Body of pancreas (tissue), 4 donors: ENCODE results near the gene SPSB1. TPM values are rescaled to one million over a fixed set of nuclear protein-coding genes. Genes with fewer than 3 reads are reported as not detected.
"Not testable (repeated sequence)": the region's sequence is repeated elsewhere in the genome, so short reads cannot be mapped to it uniquely, and the experiment has no call there.

ENCODE experiments used
- ATAC-seq: fragments of 150-250 bp; one replicate; pipeline ENCODE4 v1.9.1; 2016
- DNase-seq, 4 donors: peaks; one replicate each; pipeline ENCODE4 v3.0.0-alpha.2; 2019
- H3K27ac ChIP-seq, 4 donors: fragments of 200-600 bp; sonication (generic); 1 replicate in 3 of 4; 2 replicates in 1 of 4; pipeline versions ENCODE4 v1.5.1 to v1.6.1; 2016 to 2019; ENCODE audit warnings: mild to moderate bottlenecking in 1 of 4, mixed read lengths in 1 of 4, moderate library complexity in 1 of 4
- H3K27me3 ChIP-seq, 2 donors: fragments of 200-600 bp; sonication (generic); one replicate each; pipeline ENCODE4 v1.6.0; 2016; ENCODE audit warnings: mild to moderate bottlenecking in 1 of 2
- H3K36me3 ChIP-seq, 2 donors: fragments of 200-600 bp; sonication (generic); replicated peaks in 1 of 2; 2 replicates each; pipeline ENCODE4 v1.5.1; 2016; ENCODE audit warnings: low read depth in 2 of 2; ENCODE audit not compliant: insufficient read depth in 1 of 2
- H3K4me1 ChIP-seq: fragments of 200-600 bp; sonication (generic); one replicate; pipeline ENCODE4 v1.6.0; 2016
- H3K4me3 ChIP-seq, 2 donors: fragments of 200-600 bp; sonication (generic); 1 replicate in 1 of 2; 2 replicates in 1 of 2; pipeline ENCODE4 v1.5.1; 2016 to 2019
- H3K9me3 ChIP-seq, 3 donors: fragments of 200-600 bp; sonication (generic); 1 replicate in 2 of 3; 2 replicates in 1 of 3; pipeline ENCODE4 v1.5.1; 2016
- CTCF ChIP-seq, 7 experiments: fragments of 450-650 bp in 4 of 7; fragments of 200-600 bp in 3 of 7; sonication (generic) in 3 of 7; IDR thresholded peaks; one replicate each; pipeline ENCODE4 v1.5.1; 2016 to 2019; ENCODE audit warnings: antibody characterized with exemption in 7 of 7
- POLR2A ChIP-seq, 3 donors: fragments of 450-650 bp; IDR thresholded peaks; one replicate each; pipeline ENCODE4 v1.6.1; 2016; ENCODE audit warnings: antibody characterized with exemption in 3 of 3, mild to moderate bottlenecking in 2 of 3
- WGBS, 2 donors: methylation state at CpG; one replicate each; pipeline ENCODE4 v1.1.5; 2017; 5-methylcytosine and 5-hydroxymethylcytosine counted together
- intact Hi-C: fragments of 100-400 bp; cut with DNase I; formaldehyde crosslinking; loops from one replicate; pipeline ENCODE4 v1.15.1; 2023
- total RNA-seq, 2 donors: library from RNA; depleted of rRNA; stranded (reverse); fragments of >200 nt; gene quantifications; one replicate each; pipeline ENCODE4 v1.1.0, GENCODE V29; 2016

The SPSB1 gene
- total RNA-seq, 2 donors from 2014 or later: 14.5 to 16.5 TPM

- intact Hi-C loops: no loop called here
- no peak for TF ChIP-seq POLR2A (IDR thresholded peaks at IDR 0.05)
- TF ChIP-seq CTCF (IDR thresholded peaks at IDR 0.05): no peak
- Histone ChIP-seq H3K27ac (no peak overlapping the region), H3K36me3 (no peaks in the 10 kb centered on the region), H3K4me3 (no peak overlapping the region), H3K4me1 (no peaks in the 10 kb centered on the region), H3K27me3 (no peaks in the 10 kb centered on the region), H3K9me3 (no peaks in the 10 kb centered on the region)
- 97 to 98% methylated on average over 4 of the region's 4 CpGs for WGBS, 2 donors
- ATAC-seq (no peak), DNase-seq (no peak)
Observed at GRCh38 chr1:9378801-9379200, 86.1 kb downstream of the SPSB1 start.

GRCh38 chr1:9380711-9381110 is 88.0 kb downstream of the SPSB1 start:
- Histone ChIP-seq H3K27ac (no peak overlapping the region), H3K4me3 (no peak overlapping the region), H3K36me3 (no peaks in the 10 kb centered on the region), H3K27me3 (no peaks in the 10 kb centered on the region), H3K9me3 (no peaks in the 10 kb centered on the region), H3K4me1 (no peaks in the 10 kb centered on the region)
- intact Hi-C loops: no loop called here
- DNase-seq (no peak), ATAC-seq (no peak)
- 80 to 93% methylated on average over 4 to 6 of the region's 6 CpGs for WGBS, 2 donors
- no peak for TF ChIP-seq POLR2A (IDR thresholded peaks at IDR 0.05)
- no peak for TF ChIP-seq CTCF (IDR thresholded peaks at IDR 0.05)

- Histone ChIP-seq H3K9me3 (no peaks in the 10 kb centered on the region), H3K4me3 (no peak overlapping the region), H3K36me3 (no peaks in the 10 kb centered on the region), H3K4me1 (no peaks in the 10 kb centered on the region), H3K27ac (no peak overlapping the region), H3K27me3 (no peaks in the 10 kb centered on the region)
- intact Hi-C loops: no loop called here
- 67 to 69% methylated on average over 17 to 18 of the region's 20 CpGs for WGBS, 2 donors
- DNase-seq (no peak), ATAC-seq (no peak)
- TF ChIP-seq POLR2A (IDR thresholded peaks at IDR 0.05) (no peak), CTCF (IDR thresholded peaks at IDR 0.05) (no peak)
Observed at GRCh38 chr1:9382643-9383491, 90.2 kb downstream of the SPSB1 start.

- H3K27ac ChIP-seq: no peak overlapping the region
- no peak overlapping the region for H3K4me3 ChIP-seq
- H3K27me3 ChIP-seq: no peaks in the 10 kb centered on the region
- ATAC-seq (no peak), DNase-seq (no peak)
- TF ChIP-seq POLR2A (IDR thresholded peaks at IDR 0.05) (no peak), CTCF (IDR thresholded peaks at IDR 0.05) (no peak)
- no peaks in the 10 kb centered on the region for H3K36me3 ChIP-seq
- no peaks in the 10 kb centered on the region for H3K4me1 ChIP-seq
- intact Hi-C loops: no loop called here
- H3K9me3 ChIP-seq: no peaks in the 10 kb centered on the region
- WGBS, 2 donors: 72 to 100% methylated on average over 5 of the region's 7 CpGs
Observed at GRCh38 chr1:9384128-9384527, 91.4 kb downstream of the SPSB1 start.

GRCh38 chr1:9384751-9385245 is 92.1 kb downstream of the SPSB1 start:
- DNase-seq: no peak
- no peak overlapping the region for H3K4me3 ChIP-seq

GRCh38 chr1:9385392-9385791 is 92.7 kb downstream of the SPSB1 start:
- H3K9me3 ChIP-seq, H3K4me1 ChIP-seq, H3K4me3 ChIP-seq, H3K36me3 ChIP-seq, ATAC-seq, DNase-seq, H3K27me3 ChIP-seq, H3K27ac ChIP-seq, intact Hi-C loops: not testable (repeated sequence)
- WGBS, 2 donors: 85% methylated on average over 10 of the region's 10 CpGs

More at GRCh38 chr1:9384751-9385245, 92.1 kb downstream of the SPSB1 start:
- intact Hi-C loops: no loop called here
- no peaks in the 10 kb centered on the region for H3K4me1 ChIP-seq
- WGBS, 2 donors: 72 to 80% methylated on average over 14 to 18 of the region's 18 CpGs
- H3K36me3 ChIP-seq: no peaks in the 10 kb centered on the region
- ATAC-seq: no peak
- TF ChIP-seq CTCF (IDR thresholded peaks at IDR 0.05) (no peak), POLR2A (IDR thresholded peaks at IDR 0.05) (no peak)
- no peaks in the 10 kb centered on the region for H3K9me3 ChIP-seq
- no peaks in the 10 kb centered on the region for H3K27me3 ChIP-seq
- H3K27ac ChIP-seq: no peak overlapping the region
